Left kidney (tissue), 2 donors: ENCODE measurements around the gene UPP2. TPM values are rescaled to one million over a fixed set of nuclear protein-coding genes. Genes with fewer than 3 reads are reported as not detected.

Source experiments
- DNase-seq: peaks from one replicate; pipeline ENCODE4 v3.0.0-alpha.2; 2013
- polyA plus RNA-seq: library from polyadenylated mRNA; unstranded; fragments of 120-200 nt; gene quantifications from one replicate; pipeline ENCODE4 v1.2.1, GENCODE V29; 2013; ENCODE audit not compliant: insufficient read length

The UPP2 gene
- polyA plus RNA-seq, 1 donor: 11.2 TPM

GRCh38 chr2:158103411-158104012 lies 1.8 kb downstream of the UPP2 start:
- DNase-seq: no peak

- no peak for DNase-seq
Observed at GRCh38 chr2:158104903-158105302, 3.2 kb downstream of the UPP2 start.

GRCh38 chr2:158112992-158113391 lies 11.3 kb downstream of the UPP2 start:
- DNase-seq: no peak

GRCh38 chr2:158113741-158114295 lies 12.1 kb downstream of the UPP2 start:
- no peak for DNase-seq

- no peak for DNase-seq
Observed at GRCh38 chr2:158114516-158114915, 12.8 kb downstream of the UPP2 start.

GRCh38 chr2:158115202-158115767 lies 13.6 kb downstream of the UPP2 start:
- DNase-seq: no peak

- DNase-seq: no peak
Observed at GRCh38 chr2:158116936-158117335, 15.3 kb downstream of the UPP2 start.

GRCh38 chr2:158120102-158120501 lies 18.4 kb downstream of the UPP2 start:
- no peak for DNase-seq

GRCh38 chr2:158120664-158121641 lies 19.3 kb downstream of the UPP2 start:
- no peak for DNase-seq

GRCh38 chr2:158124896-158125295 lies 23.2 kb downstream of the UPP2 start:
- DNase-seq: no peak

- DNase-seq: no peak
Observed at GRCh38 chr2:158125756-158126498, 24.3 kb downstream of the UPP2 start.

GRCh38 chr2:158127380-158127804 lies 25.7 kb downstream of the UPP2 start:
- no peak for DNase-seq

- no peak for DNase-seq
Observed at GRCh38 chr2:158128168-158128973, 26.7 kb downstream of the UPP2 start.

GRCh38 chr2:158129037-158129436 lies 27.4 kb downstream of the UPP2 start:
- no peak for DNase-seq

- DNase-seq: no peak
Observed at GRCh38 chr2:158130832-158131473, 29.3 kb downstream of the UPP2 start.

GRCh38 chr2:158131483-158131912 lies 29.8 kb downstream of the UPP2 start:
- DNase-seq: no peak

- peak; percentile 50 for DNase-seq
Observed at GRCh38 chr2:158131919-158132566, 30.4 kb downstream of the UPP2 start.

GRCh38 chr2:158134055-158134454 lies 32.4 kb downstream of the UPP2 start:
- DNase-seq: no peak

- DNase-seq: no peak
Observed at GRCh38 chr2:158134655-158135054, 33.0 kb downstream of the UPP2 start.

GRCh38 chr2:158135096-158135495 lies 33.4 kb downstream of the UPP2 start:
- DNase-seq: no peak
